ENCODE measurements around the gene FEN1.

FEN1 gene

GRCh38 chr11:61771985-61772455, 20.7 kb upstream of the FEN1 start:
- no peak for DNase-seq (ENCODE audit: low spot score)
- no peak overlapping the region for H3K4me3 ChIP-seq
- H3K27ac ChIP-seq, result no peak overlapping the region
- no peak for TF ChIP-seq CTCF (IDR thresholded peaks at IDR 0.05)

GRCh38 chr11:61773356-61773755, 19.4 kb upstream of the FEN1 start:
- no peak overlapping the region for H3K27ac ChIP-seq
- H3K4me3 ChIP-seq, result no peak overlapping the region
- TF ChIP-seq CTCF (IDR thresholded peaks at IDR 0.05), result no peak
- no peak for DNase-seq (ENCODE audit: low spot score)

- no peak for TF ChIP-seq CTCF (IDR thresholded peaks at IDR 0.05)
- DNase-seq (ENCODE audit: low spot score), result no peak
- Histone ChIP-seq H3K4me3 (no peak overlapping the region), H3K27ac (no peak overlapping the region)
Measured at GRCh38 chr11:61773809-61774208, 18.9 kb upstream of the FEN1 start.

GRCh38 chr11:61774411-61774810, 18.3 kb upstream of the FEN1 start:
- no peak overlapping the region for H3K27ac ChIP-seq
- DNase-seq (ENCODE audit: low spot score), result no peak
- no peak for TF ChIP-seq CTCF (IDR thresholded peaks at IDR 0.05)
- H3K4me3 ChIP-seq, result no peak overlapping the region

GRCh38 chr11:61775106-61775505, 17.6 kb upstream of the FEN1 start:
- TF ChIP-seq CTCF (IDR thresholded peaks at IDR 0.05), result no peak
- no peak for DNase-seq (ENCODE audit: low spot score)
- H3K27ac ChIP-seq, result no peak overlapping the region
- no peak overlapping the region for H3K4me3 ChIP-seq

GRCh38 chr11:61775606-61776554, 16.8 kb upstream of the FEN1 start:
- no peak for TF ChIP-seq CTCF (IDR thresholded peaks at IDR 0.05)
- no peak for DNase-seq (ENCODE audit: low spot score)
- no peak overlapping the region for H3K27ac ChIP-seq
- no peak overlapping the region for H3K4me3 ChIP-seq

GRCh38 chr11:61776561-61777075, 16.1 kb upstream of the FEN1 start:
- no peak for DNase-seq (ENCODE audit: low spot score)
- TF ChIP-seq CTCF (IDR thresholded peaks at IDR 0.05), result no peak
- Histone ChIP-seq H3K27ac (no peak overlapping the region), H3K4me3 (no peak overlapping the region)

Data from coronary artery (tissue), 2 donors.